Heart right ventricle (tissue), 16 donors: ENCODE measurements around the gene NAALADL2. TPM values are rescaled to one million over a fixed set of nuclear protein-coding genes. Genes with fewer than 3 reads are reported as not detected.

Experiments
- ATAC-seq, 8 donors: fragments of 200-7000 bp; cut with Tn5 transposase; one replicate each; pipeline ENCODE4 v1.9.1; 2020; ENCODE audit warnings: mild to moderate bottlenecking in 8 of 8, moderate library complexity in 8 of 8, moderate number of reproducible peaks in 1 of 8
- DNase-seq, 2 donors: peaks; one replicate each; pipeline ENCODE4 v3.0.0-alpha.2; 2020
- H3K27ac ChIP-seq, 10 donors: fragments of 200-600 bp; sonication (generic) in 2 of 10; one replicate each; pipeline versions ENCODE4 v1.5.0 to v1.8.0; 2020 to 2022; ENCODE audit warnings: mild to moderate bottlenecking in 3 of 10
- H3K27me3 ChIP-seq, 7 donors: fragments of 200-600 bp; one replicate each; pipeline ENCODE4 v1.8.0; 2021 to 2022; ENCODE audit warnings: mild to moderate bottlenecking in 2 of 7
- H3K36me3 ChIP-seq, 9 donors: fragments of 200-600 bp; sonication (generic) in 1 of 9; one replicate each; pipeline versions ENCODE4 v1.5.0 to v1.8.0; 2020 to 2022; ENCODE audit warnings: mild to moderate bottlenecking in 2 of 9
- H3K4me1 ChIP-seq, 9 donors: fragments of 200-600 bp; sonication (generic) in 1 of 9; one replicate each; pipeline versions ENCODE4 v1.5.0 to v1.8.0; 2020 to 2022; ENCODE audit warnings: mild to moderate bottlenecking in 4 of 9
- H3K4me3 ChIP-seq, 10 donors: fragments of 200-600 bp; sonication (generic) in 2 of 10; one replicate each; pipeline versions ENCODE4 v1.5.0 to v1.8.0; 2020 to 2022; ENCODE audit warnings: mild to moderate bottlenecking in 7 of 10, moderate library complexity in 2 of 10
- H3K9me3 ChIP-seq, 11 donors: fragments of 200-600 bp in 10 of 11; sonication (generic) in 2 of 11; one replicate each; pipeline versions ENCODE4 v1.5.0 to v1.8.0; 2013 to 2022; ENCODE audit warnings: mild to moderate bottlenecking in 2 of 11, control low read depth in 1 of 11, moderate library complexity in 1 of 11
- WGBS, 2 donors: extraction: QIAGEN DNeasy Blood & Tissue Kit; methylation state at CpG; one replicate each; pipeline ENCODE4 v1.1.7; 2013; ENCODE audit warnings: inconsistent platforms in 1 of 2; 5-methylcytosine and 5-hydroxymethylcytosine counted together
- intact Hi-C, 10 donors: fragments of 100-400 bp; cut with DNase I; formaldehyde crosslinking; loops; one replicate each; pipeline versions ENCODE4 v1.11.1 to v1.14.2; 2022
- polyA plus RNA-seq, 2 donors: library from polyadenylated mRNA; stranded (reverse); fragments of 200-250 nt; gene quantifications; one replicate each; pipeline ENCODE4 v1.2.3, GENCODE V29; 2013
- total RNA-seq, 10 donors: library from RNA; stranded (reverse); fragmentation: NEBNext Ultra II Directional in 3 of 10; extraction: Animal tissue kit (Norgen Biotek cat#: 25700) in 3 of 10; gene quantifications; one replicate each; pipeline versions ENCODE4 v1.2.1 to v1.2.4, GENCODE V29; 2021 to 2023
- TF ChIP-seq, protein P1 (sequence below), 9 donors: fragments of 200-600 bp; sonication (generic) in 2 of 9; IDR thresholded peaks; one replicate each; pipeline versions ENCODE4 v1.5.0 to v1.8.0; 2021 to 2022; ENCODE audit warnings: antibody characterized with exemption in 9 of 9, mild to moderate bottlenecking in 5 of 9, moderate library complexity in 1 of 9
- donor health status: Arrhythmogenic right ventricular cardiomyopathy.
- donor health status: ischemic (EF 13 %, LVEDD 7.1; RV severe dilation, severe dysfunction).
- donor health status: healthy with polysubstance abuse.
- donor health status: DM: no; HTN: yes; CAD: no.
- donor health status: DM: no; HTN: no; CAD: no.
- donor health status: ischemic (EF 25% LVEDD 6.9; RV normal size, moderate dysfunction).
- donor health status: ischemic (EF 25% LVEDD 5.7; RV mildly dilated, moderate dysfunction).
- donor health status: healthy.
- donor health status: DM: yes; HTN: yes; CAD: no.
- donor health status: Ischemic cardiomyopathy.
- donor health status: ischemic (EF 35%, LVEDD 5.7; RV mildly dilated, moderate dysfunction).
- donor health status: nonischemic (EF 11% LVEDD 7.7; RV severe dilation, severe dysfunction).
- donor health status: DM: yes; HTN: yes; CAD: no.
- donor health status: PGD.
- donor health status: ischemic (EF 29% LVEDD 5.4; RV normal size, mild dysfunction).
- donor health status: nonischemic (EF 23%, LVEDD 6.1; RV moderate dilation, normal function).

NAALADL2 gene
- total and polyA plus RNA-seq, 12 donors, result 0.36 to 11.9 (median 5.2) TPM

DNA sequence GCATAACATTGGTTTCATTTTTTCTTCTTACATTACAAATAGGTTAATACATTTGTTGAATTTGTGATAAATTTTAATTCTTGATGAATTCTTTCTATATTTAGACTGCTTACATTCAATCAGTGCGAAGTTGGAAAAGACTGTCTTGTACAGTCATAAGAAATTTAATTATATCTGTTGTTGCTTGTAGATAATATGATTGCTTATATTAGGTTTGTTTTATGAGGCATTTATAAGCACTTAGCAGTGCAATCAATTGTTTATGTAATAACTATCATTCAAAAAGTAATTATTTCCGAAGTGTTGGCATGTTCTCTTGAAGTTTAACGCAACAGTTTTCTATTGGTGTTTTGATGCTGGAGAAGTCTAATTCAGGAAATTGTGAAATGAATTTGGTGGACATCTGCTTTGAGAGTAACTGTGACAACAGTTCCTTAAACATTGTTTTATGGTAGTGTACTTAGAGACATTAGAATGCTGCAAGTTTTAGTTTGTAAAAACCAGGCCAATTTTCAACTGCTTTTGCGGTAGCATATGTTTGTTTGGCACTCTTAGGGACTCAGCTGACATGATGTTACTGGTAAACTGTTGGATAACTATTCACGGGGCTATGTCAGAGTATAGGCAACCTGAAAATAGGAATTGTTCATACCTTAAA, 99.7 kb downstream of the NAALADL2 start:
- Histone ChIP-seq H3K4me1 (peaks cover 0 to 11% (median 0%) of the 10 kb centered on the region in 9 donors), H3K27ac (no peak overlapping the region), H3K4me3 (no peak overlapping the region), H3K36me3 (no peaks in the 10 kb centered on the region), H3K27me3 (no peaks in the 10 kb centered on the region), H3K9me3 (no peaks in the 10 kb centered on the region)
- TF ChIP-seq, protein P1, sequence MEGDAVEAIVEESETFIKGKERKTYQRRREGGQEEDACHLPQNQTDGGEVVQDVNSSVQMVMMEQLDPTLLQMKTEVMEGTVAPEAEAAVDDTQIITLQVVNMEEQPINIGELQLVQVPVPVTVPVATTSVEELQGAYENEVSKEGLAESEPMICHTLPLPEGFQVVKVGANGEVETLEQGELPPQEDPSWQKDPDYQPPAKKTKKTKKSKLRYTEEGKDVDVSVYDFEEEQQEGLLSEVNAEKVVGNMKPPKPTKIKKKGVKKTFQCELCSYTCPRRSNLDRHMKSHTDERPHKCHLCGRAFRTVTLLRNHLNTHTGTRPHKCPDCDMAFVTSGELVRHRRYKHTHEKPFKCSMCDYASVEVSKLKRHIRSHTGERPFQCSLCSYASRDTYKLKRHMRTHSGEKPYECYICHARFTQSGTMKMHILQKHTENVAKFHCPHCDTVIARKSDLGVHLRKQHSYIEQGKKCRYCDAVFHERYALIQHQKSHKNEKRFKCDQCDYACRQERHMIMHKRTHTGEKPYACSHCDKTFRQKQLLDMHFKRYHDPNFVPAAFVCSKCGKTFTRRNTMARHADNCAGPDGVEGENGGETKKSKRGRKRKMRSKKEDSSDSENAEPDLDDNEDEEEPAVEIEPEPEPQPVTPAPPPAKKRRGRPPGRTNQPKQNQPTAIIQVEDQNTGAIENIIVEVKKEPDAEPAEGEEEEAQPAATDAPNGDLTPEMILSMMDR (IDR thresholded peaks at IDR 0.05), result no peak
- intact Hi-C loops, result no loop called here
- 75 to 85% methylated on average over 5 of the region's 5 CpGs for WGBS, 2 donors
- DNase-seq (no peak), ATAC-seq (no peak)

GRCh38 chr3:174959556-174960065, 100.5 kb downstream of the NAALADL2 start:
- ATAC-seq (no peak), DNase-seq (no peak)
- Histone ChIP-seq H3K36me3 (no peaks in the 10 kb centered on the region), H3K4me3 (no peak overlapping the region), H3K4me1 (peaks cover 0 to 11% (median 0%) of the 10 kb centered on the region in 9 donors), H3K27ac (no peak overlapping the region), H3K27me3 (no peaks in the 10 kb centered on the region), H3K9me3 (no peaks in the 10 kb centered on the region)
- intact Hi-C loops, result no loop called here
- 61 to 66% methylated on average over 4 of the region's 4 CpGs for WGBS, 2 donors
- TF ChIP-seq, protein P1 (IDR thresholded peaks at IDR 0.05), result no peak

DNA sequence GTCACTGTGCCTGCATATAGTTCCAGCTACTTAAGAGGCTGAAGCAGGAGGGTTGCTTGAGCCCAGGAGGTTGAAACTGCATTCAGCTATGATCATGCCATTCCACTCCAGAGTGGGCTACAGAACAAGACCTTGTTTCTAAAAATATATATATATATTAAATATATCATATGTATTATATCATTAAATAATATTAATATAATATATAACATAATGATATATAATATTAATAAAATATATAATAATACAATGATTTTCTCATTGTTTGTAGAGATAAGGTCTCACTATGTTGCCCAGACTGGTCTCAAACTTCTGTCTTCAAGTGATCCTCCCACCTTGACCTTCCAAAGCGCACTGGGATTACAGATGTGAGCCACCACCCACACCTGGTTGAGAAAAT, 101.8 kb downstream of the NAALADL2 start:
- Histone ChIP-seq H3K27ac (no peak overlapping the region), H3K4me1 (peaks cover 0 to 11% (median 0%) of the 10 kb centered on the region in 9 donors), H3K4me3 (no peak overlapping the region), H3K27me3 (no peaks in the 10 kb centered on the region), H3K36me3 (no peaks in the 10 kb centered on the region), H3K9me3 (no peaks in the 10 kb centered on the region)
- no peak for DNase-seq
- 90 to 96% methylated on average over 1 of the region's 1 CpG for WGBS, 2 donors
- no peak for ATAC-seq
- intact Hi-C loops, result no loop called here
- TF ChIP-seq, protein P1 (IDR thresholded peaks at IDR 0.05), result no peak

GRCh38 chr3:174973465-174973864, 114.3 kb downstream of the NAALADL2 start:
- WGBS, 2 donors, result 95 to 97% methylated on average over 5 of the region's 5 CpGs
- Histone ChIP-seq H3K4me3 (no peak overlapping the region), H3K36me3 (no peaks in the 10 kb centered on the region), H3K9me3 (peaks cover 0 to 23% (median 0%) of the 10 kb centered on the region in 11 donors), H3K27me3 (no peaks in the 10 kb centered on the region), H3K27ac (no peak overlapping the region), H3K4me1 (no peaks in the 10 kb centered on the region)
- no peak for DNase-seq
- TF ChIP-seq, protein P1 (IDR thresholded peaks at IDR 0.05), result no peak
- ATAC-seq, result no peak
- intact Hi-C loops, result no loop called here
